Measurements from ENCODE around the gene RAB39A.
"Not testable (repeated sequence)": the region's sequence is repeated elsewhere in the genome, so short reads cannot be mapped to it uniquely, and the experiment has no call there.

RAB39A gene

GRCh38 chr11:107928046-107928766 is at the start of gene RAB39A:
Gene RAB39A, plus strand, starts transcription at chr11:107928448. Its CDS starts 121 bp downstream, at chr11:107928569.
- peak; percentile 58 for DNase-seq

- not testable (repeated sequence) for DNase-seq
These were observed 46.8 kb upstream of the RAB39A start for GRCh38 chr11:107881471-107881870.

GRCh38 chr11:107882095-107882820 is 46.0 kb upstream of the RAB39A start:
- DNase-seq, result no peak

GRCh38 chr11:107898270-107898669 is 30.0 kb upstream of the RAB39A start:
- no peak for DNase-seq

- DNase-seq, result no peak
These were observed 20.0 kb upstream of the RAB39A start for GRCh38 chr11:107908211-107908610.

- DNase-seq, result not testable (repeated sequence)
These were observed 15.8 kb upstream of the RAB39A start for GRCh38 chr11:107912415-107912814.

- no peak for DNase-seq
These were observed 13.0 kb upstream of the RAB39A start for GRCh38 chr11:107915229-107915628.

- peak; percentile 30 for DNase-seq
These were observed 11.5 kb upstream of the RAB39A start for GRCh38 chr11:107916671-107917241.

GRCh38 chr11:107921997-107922396 is 6.3 kb upstream of the RAB39A start:
- no peak for DNase-seq

GRCh38 chr11:107923519-107923918 is 4.7 kb upstream of the RAB39A start:
- DNase-seq, result not testable (repeated sequence)

GRCh38 chr11:107924306-107924705 is 3.9 kb upstream of the RAB39A start:
- no peak for DNase-seq

- no peak for DNase-seq
These were observed 689 bp upstream of the RAB39A start for GRCh38 chr11:107927559-107927958.

GRCh38 chr11:107928767-107929507 is 689 bp downstream of the RAB39A start:
- DNase-seq, result no peak

- no peak for DNase-seq
These were observed 1.5 kb downstream of the RAB39A start for GRCh38 chr11:107929611-107930200.

- DNase-seq, result no peak
These were observed 3.0 kb downstream of the RAB39A start for GRCh38 chr11:107931206-107931605.

- DNase-seq, result no peak
These were observed 19.7 kb downstream of the RAB39A start for GRCh38 chr11:107947904-107948303.

GRCh38 chr11:107948328-107948727 is 20.1 kb downstream of the RAB39A start:
- DNase-seq, result not testable (repeated sequence)

GRCh38 chr11:107951155-107951554 is 22.9 kb downstream of the RAB39A start:
- DNase-seq, result no peak

GRCh38 chr11:107953446-107953845 is 25.2 kb downstream of the RAB39A start:
- no peak for DNase-seq

- no peak for DNase-seq
These were observed 28.3 kb downstream of the RAB39A start for GRCh38 chr11:107956543-107956942.

- no peak for DNase-seq
These were observed 28.9 kb downstream of the RAB39A start for GRCh38 chr11:107957109-107957588.

- DNase-seq, result no peak
These were observed 33.2 kb downstream of the RAB39A start for GRCh38 chr11:107961480-107961879.

- no peak for DNase-seq
These were observed 33.9 kb downstream of the RAB39A start for GRCh38 chr11:107962181-107962580.
